Right kidney (tissue), 1 donor: Measurements from ENCODE around the gene CTDP1.

Source experiments
- DNase-seq: peaks from one replicate; pipeline ENCODE4 v3.0.0-alpha.2; 2016

The CTDP1 gene

DNA sequence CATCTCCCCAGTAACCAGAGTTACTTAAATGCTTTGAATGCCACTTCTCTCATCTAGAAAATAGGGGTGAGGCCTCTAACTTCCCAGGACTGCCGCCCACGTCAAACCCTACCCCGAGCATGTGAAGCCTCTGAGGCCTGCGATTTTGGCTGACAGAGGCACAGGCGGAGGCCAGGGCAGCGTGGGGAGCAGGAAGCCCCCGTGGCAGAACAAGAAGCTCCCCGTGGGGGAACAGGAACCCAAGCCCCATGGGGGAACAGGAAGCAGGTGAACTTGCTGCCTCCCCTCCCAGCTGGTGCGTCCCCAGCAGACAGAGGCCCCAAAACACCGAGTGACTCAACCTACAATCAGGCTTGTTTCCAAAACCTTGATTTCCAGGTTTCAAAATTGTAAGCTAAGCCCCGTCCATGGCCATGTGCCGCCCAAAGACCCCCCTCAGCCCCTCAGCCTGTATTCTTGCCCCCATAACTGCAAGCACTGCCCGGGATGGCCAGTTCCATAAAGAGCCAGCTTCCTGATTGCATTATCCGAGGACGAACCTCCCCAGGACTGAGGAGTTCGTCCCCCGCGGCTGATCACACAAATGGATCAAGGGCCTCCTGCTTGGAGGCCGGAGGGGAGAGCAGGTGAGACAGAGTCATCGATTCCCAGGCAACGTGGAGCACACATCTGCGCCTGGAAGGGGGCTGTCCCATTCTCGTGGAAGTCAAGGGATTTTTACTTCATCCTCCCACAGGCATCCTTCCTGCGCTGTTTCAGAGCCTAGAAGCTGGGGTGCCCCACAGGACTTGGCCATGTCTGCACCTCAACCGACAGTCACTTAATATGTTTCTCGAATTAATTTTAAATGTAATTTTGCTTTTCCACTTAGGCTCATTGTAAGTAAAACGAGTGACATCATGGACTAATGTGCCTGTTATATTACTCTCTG lies 36.3 kb upstream of the CTDP1 start:
- no peak for DNase-seq

DNA sequence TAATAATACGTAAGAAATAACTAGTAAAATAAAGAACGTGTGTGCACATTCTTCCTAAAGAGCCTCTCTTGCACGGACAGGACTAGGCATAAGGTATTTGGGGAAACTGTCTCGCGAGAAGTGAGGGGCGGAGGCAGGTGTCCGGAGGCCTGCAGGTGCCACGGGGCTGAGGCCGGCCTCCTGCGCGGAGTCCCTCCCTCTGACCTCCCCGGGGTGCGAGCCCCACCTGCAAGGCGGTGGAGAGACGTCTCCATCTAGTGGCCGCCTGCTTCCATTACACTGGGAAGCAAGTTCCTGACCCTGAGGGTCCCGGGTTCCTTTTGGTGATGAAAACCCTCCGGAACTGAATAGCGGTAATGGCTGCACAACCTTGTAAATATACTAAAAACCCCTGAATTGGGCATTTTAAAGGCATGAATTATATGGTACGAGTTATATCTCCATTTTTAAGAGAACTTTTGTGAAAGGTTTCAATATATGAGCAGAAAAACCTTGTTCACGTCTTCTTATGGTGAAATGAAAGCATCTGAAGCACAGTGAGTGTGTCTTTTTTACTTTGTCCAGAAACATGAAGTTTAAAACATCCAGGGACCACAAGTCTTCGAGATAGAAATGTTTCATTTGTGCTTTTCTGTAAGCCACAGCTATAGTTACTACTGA lies 35.5 kb upstream of the CTDP1 start:
- peak; percentile 63 for DNase-seq

DNA sequence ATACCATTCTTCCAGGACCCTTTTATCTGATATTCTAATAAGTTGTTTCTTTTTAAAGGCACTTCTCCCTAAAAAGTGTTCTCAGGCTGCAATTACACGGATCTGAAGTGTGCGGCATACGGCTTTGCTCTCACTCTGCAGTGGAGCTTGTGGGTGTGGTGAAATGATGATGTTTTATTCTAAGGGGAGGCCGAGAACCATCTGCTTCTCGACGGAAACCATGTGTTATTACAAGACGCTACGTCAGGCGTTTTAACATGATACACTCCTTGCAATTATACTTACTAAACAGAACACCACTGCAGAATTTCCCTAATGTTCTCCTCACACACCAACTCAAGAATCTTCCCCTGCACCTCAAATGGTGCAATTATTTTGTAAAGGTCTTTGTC lies 34.9 kb upstream of the CTDP1 start:
- no peak for DNase-seq

DNA sequence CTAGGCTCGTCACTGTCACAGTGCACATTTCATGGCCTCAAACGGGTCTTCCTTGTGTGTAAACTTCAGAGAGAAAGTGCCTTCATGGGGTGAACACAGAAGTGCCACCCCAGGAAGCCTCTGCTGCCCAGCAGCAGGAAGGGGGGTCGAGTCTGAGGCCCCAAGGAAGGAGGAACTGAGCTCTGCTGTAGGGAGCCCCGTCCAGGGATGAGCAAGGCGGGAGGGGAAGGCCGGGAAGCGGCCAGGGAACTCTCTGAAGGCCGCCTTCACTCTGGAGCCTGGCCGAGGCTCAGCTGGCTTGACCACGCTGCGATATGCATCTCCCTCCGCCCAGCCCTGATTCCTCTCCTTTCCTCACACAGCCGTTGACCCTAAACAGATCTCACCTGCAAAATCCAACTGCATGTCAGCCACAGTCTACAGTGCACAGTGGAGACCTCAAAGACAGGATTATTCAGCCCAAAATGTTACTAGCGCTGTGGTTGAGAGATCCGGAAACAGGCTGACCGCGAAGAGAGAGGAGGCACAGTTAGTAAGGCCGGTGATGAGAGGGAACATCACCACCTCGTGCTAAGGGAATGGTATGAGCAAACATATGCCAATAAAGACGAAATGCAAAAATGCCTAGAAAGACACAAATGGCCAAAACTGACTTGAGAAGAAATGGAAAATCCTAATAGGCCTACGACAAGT lies 34.2 kb upstream of the CTDP1 start:
- DNase-seq, result no peak

DNA sequence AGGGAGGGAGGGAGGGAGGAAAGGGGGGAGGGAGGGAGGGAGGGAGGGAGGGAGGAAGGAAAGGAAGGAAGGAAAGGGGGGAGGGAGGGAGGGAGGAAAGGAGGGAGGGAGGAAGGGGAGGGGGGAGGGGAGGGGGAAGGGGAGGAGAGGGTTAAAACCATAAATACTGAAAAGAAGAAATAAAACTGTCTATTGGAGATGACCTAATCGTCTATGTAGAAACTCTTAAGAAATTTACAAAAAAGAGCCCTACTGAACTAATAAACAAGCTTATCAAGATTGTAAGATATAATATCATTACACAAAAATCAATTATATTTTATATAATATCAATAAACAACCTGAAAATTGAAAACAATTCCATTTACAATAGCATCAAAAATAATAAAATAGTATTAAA lies 32.3 kb upstream of the CTDP1 start:
- DNase-seq, result no peak

DNA sequence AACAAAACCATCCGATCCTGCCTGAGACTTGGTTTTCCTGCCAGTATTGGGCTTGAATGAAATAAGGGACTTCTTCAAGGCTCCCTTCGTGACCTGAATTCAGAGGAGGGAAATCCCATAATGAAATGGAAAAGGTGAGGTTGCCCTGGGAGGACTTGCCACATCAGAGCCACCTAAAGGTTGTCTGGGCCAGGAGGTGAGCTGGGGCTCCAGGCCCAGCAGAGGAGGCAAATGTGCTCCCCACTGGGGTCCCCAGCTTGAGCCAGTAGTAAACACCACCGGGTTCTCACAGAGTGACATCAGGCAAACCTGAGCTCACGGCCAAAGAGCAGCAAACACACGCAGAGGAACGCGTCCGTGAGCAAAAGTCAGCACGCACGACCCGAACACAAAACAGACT lies 28.6 kb upstream of the CTDP1 start:
- DNase-seq, result no peak

DNA sequence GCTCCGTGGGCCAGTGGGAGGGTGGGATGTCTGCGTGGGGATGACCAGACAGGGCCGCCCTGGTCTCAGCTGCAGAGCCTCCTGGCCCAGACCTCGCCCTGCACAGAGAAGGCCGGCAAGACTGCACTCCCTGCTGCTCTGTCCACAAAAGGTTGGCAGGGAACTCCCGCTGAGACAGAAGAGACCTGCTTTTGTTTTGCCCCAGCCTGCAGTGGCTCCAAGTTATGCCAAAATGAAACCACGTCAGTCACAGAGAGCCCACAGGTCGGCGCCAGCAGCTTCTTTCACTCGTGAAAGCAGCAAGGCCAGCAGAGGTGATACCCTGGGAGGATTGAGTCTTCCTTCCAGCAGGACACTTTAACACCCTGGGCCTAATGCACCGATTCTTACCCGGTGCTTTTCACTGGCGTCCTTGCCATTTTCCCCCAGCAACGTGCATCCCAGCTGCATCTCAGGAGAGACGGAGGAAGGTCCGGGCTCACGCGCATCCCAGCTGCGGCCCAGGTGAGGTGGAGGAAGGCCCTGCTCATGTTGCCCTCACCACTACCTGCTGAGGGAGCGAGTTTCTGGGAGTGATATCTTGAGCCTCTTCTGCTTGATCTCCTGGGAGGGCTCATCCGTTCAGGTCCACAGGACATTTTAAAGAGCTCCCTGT lies 22.1 kb upstream of the CTDP1 start:
- DNase-seq, result no peak

DNA sequence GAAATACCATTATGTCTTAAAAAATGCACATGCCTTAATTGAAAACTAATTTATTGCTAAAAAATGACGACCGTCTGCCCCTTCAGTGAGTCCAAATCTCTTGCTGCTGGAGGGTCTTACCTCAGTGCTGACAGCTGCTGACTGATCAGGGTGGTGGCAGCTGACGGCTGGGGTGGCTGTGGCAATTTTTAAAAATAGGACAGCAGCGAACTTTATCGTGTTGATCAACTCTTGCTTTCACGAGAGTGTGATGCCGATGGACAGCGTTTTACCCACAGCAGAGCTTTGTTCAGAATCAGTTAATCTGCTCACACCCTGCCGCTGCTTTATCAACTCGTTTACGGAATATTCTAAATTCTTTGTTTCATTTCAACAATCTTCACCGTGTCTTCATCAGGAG lies 21.2 kb upstream of the CTDP1 start:
- no peak for DNase-seq

DNA sequence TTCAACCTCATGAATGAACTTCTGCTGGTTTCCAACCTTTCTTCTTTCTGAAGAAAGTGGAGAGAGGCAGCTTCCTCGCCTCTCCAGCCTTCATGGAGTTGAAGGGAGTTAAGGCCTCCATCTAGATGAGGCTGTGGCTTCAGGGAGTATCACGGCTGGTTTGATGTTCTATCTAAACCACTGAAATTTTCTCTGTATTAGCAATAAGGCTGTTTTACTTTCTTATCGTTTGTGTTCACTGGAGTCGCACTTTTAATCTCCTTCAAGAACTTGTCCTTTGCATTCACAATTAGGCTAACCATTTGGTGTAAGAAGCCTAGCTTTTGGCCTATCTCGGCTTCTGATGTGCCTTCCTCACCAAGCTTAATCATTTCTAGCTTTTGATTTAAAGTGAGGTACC lies 19.9 kb upstream of the CTDP1 start:
- DNase-seq, result no peak

DNA sequence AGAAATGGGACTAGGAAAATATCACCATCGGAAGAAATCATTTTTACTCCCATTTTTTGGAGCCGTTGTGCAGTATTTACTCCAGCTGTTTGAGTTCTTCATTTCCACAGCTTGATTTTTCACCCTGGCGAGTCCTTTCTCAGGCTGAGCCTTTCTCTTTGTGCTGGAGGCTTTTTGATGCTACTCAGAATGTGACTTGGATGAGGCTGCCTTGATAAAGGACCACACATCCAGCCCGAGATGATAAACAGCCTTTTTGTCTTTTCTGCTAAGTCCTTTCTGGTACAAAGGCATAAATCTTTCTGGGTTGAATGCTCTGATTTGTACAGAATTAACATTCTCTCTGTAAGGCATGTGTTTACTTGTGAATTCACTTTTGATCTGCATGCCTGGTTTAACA lies 17.6 kb upstream of the CTDP1 start:
- DNase-seq, result no peak

DNA sequence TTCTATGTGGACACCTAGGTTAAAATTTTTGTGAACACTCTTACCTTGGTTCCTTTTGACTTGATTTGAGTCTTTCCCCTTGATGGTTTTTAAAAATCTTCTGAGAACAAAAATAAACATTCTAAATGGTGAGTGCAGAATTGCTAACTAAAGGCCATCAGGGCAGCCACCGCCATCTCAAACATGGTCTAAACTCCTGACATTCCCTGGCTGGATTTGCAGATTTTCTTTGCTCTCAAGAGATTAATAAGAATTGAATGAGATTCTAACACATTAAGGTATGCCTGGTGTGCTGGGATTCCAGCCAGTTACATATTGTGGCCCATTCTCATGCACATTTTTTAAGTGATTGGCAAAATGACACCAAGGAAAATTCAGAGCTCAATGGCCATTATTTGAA lies 17.2 kb upstream of the CTDP1 start:
- DNase-seq, result no peak

DNA sequence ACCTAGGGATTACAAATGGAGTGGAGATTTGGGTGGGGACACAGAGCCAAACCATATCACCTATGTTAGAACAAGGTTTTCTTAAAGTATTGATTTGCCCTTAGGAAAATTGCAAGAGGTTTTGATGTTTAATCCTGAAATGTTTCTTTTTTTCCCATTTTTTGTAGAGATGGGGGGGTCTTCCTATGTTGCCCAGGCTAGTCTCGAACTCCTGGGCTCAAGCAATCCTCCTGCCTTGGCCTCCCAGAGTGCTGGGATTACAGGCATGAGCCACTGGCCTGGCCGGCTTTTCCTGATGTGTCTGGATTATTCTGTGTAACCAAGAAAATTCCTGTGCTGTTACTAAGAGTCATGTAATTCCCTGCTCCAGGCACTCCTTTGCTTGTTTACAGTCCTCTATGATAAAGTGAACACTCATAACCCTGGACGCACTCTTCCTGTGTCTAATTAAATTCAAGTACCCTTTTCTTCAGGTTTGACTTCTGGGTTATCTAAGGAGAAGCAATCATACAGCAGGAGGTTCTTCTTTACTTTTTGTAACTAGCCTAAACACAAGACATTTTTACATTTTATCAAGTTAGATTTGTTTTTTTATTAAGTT lies 15.0 kb upstream of the CTDP1 start:
- DNase-seq, result no peak

DNA sequence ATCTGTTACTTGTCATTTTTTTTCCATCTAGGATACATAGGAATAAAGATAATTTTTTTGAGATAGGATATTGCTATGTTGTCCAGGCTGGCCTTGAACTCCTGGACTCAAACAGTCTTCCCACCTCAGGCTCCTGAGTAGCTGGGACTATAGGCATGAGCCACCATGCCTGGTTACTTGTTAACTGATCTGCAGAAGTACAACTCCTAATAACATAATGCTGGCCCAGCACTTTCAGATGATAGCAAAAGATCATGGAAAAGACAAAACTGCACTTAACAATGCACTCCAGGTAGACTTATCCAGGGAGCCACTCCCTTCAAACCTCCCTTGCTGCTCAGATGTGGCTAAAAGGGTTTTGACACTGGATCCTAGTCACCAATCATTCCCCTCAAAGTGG lies 11.4 kb upstream of the CTDP1 start:
- DNase-seq, result no peak

DNA sequence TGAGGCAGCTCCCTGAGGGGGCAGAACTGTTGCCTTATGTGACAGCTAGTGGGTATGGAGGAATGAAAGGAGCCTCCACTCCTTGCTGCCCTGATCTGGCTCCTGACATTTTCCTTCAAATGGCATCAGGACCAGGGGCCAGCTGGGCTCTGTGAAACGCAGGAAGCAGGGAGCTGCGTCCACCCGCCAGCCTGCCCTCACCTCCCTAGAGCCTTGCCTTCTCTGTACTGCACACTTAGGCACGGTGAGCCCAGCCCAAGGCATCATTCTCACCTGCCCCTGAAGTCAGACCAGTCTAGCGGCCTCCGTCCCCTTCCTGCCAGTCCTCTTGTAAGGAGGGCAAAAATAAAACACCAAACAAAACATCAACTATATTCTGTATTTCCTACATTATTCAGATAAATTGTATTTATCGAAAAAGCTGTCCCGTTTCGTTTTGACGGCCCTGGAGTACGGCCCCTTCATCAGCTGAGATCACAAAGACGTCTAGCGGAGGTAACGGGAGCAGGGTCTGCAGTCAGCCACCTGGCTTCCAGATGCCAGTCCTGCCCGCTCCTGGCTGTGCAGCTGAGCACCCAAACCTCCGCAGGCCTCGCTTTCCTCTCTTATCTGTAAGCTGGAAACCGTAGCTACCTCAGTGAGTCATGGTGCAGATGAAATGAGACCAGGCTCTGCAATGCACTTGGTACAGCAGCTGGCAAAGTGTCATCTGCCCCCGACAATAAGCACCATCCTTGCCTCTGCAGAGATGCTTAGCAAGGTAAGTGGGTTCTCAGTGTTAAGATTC lies 6.9 kb upstream of the CTDP1 start:
- no peak for DNase-seq

DNA sequence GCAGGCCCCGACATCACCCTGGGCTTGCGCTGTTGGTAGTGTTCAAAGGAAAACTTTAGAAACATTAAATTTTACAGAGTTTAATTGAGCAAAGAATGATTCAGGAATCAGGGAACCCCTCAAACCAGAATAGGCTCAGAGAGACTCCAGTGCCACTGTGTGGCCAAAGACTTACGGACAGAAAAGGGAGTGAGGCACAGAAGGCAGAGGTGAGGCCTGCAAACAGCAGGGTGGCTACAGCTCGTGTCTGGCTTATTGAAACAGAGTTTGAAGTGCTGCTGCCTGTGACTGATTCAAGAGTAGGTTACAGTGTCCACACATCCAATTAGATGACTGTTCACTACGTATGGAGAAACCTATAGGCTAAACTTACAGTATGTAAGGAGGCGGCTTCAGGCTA lies 2.4 kb upstream of the CTDP1 start:
- no peak for DNase-seq

DNA sequence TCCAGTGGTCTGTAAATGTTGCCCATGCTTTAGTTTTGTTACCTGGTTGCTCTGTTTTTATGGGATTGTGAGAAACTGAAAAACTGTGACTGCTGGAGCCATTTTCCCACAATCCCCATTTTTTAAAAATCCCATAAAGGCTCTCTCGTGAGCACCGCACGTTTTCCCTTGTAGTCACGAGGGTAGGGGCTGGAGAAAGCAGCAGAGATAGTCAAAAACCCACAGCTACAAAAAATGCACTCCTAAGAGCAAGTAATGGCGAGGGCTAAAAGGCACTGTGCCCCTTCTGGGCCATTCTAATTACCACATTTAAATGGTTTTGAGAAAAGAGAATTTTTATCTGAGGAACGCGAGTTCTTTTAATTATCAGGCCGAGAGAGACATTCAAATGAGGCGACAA lies 1.8 kb upstream of the CTDP1 start:
- no peak for DNase-seq

DNA sequence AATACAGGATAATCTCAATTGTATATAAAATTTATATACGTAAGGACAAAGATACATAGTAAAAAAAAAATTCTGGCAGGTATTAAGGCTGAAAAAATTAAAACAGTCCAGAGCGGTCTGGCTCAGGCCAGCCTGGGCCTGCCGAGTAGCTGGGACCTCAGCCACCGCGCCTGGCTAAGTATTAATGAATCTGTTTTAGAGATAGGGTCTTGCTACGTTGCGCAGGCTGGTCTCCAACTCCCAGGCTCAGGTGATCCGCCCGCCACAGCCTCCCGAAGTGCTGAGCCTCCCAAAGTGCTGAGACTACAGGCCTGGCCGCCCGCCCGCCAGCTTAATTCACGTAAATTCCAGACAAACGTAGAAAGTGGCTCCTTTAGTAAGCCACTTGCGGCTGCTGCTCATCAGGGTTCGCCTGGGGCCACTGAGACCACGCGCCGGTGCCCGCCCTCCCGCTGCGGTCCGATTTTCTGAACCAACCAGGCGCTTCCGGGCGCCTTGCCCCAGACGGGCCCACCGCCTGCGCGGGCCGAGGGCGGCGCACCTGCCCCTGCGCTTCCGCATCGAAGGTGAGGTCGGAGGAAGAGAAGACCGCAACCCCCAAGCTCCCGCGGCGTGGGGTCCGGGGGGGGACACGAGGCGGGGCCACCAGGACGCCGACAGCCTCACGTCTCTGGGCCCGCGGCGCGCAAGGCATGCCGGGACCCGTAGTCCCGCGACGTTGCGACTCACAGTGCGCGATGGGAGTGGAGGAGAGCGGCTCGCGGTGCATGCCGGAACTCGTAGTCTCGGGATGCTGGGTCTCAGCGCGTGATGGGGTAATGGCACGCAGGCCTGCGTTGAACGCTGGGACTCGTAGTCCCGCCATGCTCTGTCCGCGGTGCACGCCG lies 695 bp upstream of the CTDP1 start:
- peak; percentile 98 for DNase-seq

DNA sequence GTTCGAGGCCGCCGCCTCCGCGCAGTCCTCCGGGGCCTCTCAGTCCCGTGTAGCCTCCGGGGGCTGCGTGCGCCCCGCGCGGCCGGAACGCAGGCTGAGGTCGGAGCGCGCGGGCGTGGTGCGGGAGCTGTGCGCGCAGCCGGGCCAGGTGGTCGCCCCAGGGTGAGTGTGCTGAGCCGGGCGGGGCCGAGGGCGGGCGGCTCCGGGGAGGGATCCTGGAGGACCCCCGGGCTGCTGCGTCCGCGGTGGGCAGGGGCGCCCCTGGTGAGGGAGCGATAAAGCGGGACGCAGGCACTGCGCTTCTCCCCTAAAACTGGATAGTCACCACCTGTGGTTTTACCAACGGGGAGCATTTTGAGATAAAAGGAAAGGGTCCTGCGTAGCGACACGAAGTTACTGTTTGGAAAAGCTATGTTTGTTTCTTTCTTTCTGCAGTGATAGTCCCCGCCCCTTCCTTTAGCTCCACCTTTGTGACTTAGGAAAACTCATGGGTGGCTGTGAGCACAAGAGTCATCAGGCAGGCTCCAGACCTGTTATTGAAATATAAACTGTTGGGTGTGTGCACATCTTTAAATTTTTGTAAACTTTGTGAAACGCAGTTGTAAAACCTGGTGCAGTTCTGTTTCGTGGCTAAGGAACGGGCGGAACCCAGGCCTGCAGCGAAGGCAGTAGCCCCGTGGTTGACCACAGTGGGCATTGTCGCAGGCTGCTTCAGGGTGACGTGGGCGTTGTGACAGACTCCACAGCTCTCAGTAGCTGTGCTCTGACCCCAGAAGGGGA lies 687 bp downstream of the CTDP1 start:
- peak; percentile 41 for DNase-seq

DNA sequence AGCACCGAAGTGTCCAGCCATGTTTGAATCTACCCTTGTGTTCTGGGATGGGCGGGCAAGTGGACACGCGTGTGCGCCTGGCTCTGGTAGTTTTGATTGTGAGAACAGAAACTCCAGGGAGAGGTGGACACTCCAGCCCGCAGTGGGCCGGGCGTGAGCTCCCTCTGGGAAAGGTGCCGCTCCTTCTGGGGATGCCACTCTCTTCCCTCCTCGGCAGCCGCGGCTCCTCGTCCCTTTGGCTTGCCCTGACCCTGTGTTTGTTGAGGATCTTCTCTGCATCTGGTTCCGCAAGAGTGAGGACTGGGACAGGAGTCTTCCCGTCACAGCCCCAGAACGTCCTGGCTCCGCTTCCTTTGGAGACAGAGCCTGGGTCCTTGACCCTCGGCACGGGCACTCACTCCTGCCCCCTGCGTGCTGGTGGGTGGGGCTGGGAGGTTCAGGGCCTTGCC lies 1.3 kb downstream of the CTDP1 start:
- DNase-seq, result no peak
